ENCODE measurements around the gene CORO6.

DNA sequence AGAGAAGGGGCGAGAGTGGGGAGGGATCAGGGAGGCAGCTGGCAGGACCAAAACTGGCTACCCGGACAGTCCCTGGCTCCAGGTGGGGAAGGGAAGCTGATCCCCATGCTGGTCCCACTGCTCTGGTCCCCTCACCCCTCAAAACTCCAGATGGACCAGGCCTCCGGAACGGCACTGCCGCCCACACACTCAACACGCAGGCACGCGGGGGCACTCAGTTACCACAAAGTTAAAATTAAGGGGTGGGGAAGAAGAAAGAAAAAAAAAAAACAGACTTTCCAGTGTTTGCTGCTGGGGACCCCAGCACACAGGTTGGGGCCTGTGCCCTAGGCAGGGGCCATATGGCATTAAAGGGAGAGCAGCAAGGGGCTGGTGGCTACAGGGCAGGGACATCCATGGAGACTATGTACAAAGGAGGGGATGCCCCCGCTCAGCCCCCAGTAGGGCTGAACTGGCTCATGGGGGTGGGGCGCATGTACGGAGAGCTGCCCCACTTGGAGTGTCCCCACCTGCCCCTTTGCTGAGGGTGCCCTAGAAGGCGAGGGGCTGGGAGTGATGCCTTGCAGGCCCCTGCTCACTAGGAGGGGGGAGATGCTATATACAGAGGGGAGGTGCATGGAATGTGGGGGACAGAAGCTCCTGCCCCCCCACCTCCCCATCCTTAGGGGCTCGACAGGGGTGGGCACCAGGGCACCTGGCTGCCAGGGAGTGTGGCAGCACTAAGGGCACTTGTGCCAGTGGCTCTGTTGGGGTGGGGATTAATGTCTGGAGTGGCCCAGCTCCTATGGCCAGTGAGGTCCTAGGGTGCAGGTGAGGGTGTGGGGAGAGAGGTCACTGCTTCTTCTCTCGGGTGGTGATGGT, 48.6 kb downstream of the CORO6 start:
- no peak for TF ChIP-seq EZH2 (IDR thresholded peaks at IDR 0.05; ENCODE audit: borderline replicate concordance, insufficient read depth, low read depth, low read length, poor library complexity, severe bottlenecking)
- TF ChIP-seq CTCF (IDR thresholded peaks at IDR 0.05): no peak
